GM18498 (cell line): ENCODE data around the gene LCNL1.

Experiments used
- ATAC-seq: cut with Tn5 transposase; IDR thresholded peaks from one replicate; pipeline ENCODE4 v1.9.1; 2021; ENCODE audit warnings: mild to moderate bottlenecking, moderate library complexity; ENCODE audit not compliant: unreplicated experiment

The LCNL1 gene

DNA sequence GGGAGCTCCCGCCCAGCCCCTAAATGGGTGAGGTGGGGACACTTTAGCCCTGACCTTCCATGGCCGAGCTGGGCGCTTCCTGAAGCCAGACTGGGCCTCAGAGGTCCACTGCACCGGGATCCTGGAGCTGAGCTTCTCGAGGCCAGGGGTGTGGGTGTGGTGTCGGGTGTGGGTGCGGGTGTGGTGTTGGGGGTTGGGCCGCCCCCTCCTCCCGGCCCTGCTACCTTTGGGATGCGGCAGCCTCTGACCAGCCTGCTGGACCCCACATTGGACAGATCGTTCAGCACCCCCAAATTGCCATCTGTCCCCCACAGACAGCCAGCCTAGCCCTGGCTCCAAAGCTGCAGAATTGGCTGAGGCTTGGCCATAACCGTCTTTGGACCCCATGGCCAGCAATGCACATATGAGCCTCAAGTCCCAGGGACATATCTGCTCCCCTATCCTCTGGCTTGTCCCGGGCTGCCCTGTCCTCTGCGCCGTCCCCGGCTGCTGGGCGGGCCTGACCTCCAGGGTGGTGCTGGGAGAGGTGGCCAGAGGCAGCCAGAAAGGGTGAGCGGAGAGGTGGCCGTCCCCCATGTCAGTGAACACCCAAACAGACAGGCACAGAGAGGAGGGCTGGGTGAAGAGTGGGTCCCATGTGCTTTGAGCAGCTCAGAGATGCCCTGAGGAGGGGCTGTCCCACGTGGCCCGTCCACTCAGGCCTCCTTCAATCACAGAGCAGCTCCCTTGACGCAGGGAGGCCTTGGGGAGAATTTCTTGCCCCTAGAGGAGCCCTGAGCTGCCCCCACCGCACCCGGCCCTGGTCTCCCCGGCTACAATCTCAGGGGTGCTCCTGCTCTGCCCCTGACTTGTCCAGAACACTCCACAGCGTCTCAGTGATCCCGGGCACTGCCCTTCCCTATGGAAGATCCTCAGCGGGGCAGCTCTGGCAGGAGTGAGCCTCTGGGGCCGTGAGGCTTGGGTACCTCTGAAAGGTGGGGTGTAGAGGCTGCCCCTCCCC lies 8.9 kb upstream of the LCNL1 start:
- ATAC-seq, result no peak

- ATAC-seq, result no peak
Observed at GRCh38 chr9:136974817-136975535, 7.8 kb upstream of the LCNL1 start.

- ATAC-seq, result no peak
Observed at GRCh38 chr9:136975644-136976043, 7.1 kb upstream of the LCNL1 start.

DNA sequence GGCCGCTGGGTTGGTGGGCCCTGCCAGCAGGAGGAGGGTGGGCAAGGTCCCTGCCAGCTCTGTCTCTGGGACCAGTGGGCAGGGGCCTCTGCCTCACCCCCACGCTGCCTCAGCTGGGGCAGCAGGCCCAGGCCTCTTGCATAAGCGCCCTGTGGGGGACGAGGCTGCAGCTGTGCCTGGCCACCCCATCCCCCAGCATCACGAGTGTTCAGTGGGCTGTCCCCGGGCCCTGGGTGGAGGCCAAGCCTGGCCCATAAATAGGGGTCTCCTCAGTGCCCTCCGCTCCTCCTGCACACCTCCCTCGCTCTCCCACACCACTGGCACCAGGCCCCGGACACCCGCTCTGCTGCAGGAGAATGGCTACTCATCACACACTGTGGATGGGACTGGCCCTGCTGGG lies 5.6 kb upstream of the LCNL1 start, which contains the start of gene PTGDS:
PTGDS (plus strand) TSS at position 282 of the 400 bp plus-strand sequence; CDS start at position 357, 75 bp downstream.
- ATAC-seq, result no peak

GRCh38 chr9:136977649-136978072 lies 5.1 kb upstream of the LCNL1 start:
- ATAC-seq, result no peak

GRCh38 chr9:136978073-136978864 lies 4.5 kb upstream of the LCNL1 start:
- no peak for ATAC-seq

DNA sequence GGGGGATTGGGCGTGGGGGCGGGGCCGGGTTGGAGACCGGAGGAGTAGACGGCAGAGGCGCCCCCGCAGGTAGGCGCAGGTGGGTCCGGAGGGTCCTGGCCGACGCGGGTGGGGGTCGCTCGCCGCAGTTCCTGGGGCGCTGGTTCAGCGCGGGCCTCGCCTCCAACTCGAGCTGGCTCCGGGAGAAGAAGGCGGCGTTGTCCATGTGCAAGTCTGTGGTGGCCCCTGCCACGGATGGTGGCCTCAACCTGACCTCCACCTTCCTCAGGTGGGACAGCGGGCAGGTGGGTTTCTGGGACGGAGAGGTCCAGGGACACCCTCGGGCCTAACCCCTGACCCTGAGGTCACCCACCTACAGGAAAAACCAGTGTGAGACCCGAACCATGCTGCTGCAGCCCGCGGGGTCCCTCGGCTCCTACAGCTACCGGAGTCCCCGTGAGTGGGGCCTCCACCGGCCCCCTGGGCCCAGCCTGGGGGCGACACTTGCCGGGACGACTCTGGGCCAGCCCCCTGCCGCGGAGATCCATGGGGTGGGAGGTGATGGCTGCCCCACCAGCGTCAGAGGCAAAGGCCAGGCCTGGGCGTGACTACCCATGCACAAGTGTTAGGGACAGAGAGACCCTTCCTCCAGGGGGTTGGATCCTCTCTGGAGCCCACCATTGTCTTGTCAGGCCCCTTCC lies 3.8 kb upstream of the LCNL1 start:
- no peak for ATAC-seq

DNA sequence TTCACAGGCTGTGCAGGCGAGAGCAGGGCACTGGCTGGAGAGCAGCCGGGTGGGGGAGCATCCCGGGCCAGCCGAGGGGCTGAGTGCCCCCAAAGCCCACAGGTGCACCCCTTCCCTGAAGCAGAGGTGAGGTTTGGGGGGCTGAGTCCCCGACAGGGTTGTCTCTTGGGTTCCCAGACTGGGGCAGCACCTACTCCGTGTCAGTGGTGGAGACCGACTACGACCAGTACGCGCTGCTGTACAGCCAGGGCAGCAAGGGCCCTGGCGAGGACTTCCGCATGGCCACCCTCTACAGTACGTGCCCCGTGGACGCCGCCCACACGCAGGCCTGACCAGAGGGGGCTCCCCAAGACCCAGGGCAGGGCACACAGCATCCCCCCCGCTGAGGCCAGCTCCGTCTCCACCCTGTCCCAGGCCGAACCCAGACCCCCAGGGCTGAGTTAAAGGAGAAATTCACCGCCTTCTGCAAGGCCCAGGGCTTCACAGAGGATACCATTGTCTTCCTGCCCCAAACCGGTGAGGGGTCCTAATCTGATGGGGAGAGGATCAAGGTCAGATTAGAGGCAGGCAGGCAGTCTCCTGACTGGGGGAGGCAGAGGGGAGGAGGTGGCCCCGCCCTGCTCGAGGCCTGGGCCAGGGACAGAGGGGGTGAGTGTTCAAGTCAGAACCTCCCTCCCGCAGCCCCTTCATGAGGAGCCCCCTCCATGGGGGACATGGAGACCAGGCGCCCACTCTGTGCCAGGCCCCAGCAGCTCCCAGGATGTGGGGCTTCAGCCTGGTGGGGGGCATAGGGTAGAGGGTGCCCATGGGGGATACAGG lies 2.8 kb upstream of the LCNL1 start:
- ATAC-seq, result no peak

DNA sequence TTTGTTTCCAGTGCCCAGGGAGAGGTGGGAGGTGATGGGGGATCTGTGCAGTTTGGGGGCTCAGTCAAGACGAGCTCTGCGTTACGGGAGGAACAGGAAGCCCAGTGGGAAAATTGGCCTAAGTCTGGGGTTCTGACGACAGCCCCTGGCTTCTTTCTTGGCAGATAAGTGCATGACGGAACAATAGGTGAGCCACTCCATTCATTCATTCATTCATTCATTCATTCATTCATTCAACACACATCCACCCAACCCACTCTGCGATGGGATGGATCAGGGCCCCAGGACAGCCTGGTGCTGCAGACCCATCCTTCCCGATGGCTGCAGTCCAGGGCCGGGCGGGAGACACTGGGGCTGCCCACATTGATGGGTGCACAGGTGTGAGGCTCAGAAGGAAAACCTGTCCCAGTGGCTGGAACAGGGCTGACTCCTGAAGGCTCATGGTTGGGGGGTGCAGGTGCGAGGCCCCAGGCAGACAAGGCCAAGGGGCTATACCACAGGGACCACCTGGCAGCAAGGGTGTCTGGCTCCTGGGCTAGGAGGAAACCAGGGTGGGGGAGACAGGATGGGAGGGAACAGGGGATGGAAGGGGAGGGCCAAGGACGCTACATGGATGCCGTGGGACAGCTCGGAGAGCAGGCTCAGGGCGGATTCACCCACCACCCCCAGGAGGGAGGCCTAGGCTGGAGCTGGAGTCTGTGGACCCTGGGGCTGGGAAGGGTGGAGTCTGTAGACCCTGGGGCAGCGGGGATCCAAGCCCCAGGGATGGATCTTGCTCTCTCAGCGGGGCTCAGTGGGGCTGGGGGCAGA lies 1.9 kb upstream of the LCNL1 start:
- ATAC-seq, result no peak

DNA sequence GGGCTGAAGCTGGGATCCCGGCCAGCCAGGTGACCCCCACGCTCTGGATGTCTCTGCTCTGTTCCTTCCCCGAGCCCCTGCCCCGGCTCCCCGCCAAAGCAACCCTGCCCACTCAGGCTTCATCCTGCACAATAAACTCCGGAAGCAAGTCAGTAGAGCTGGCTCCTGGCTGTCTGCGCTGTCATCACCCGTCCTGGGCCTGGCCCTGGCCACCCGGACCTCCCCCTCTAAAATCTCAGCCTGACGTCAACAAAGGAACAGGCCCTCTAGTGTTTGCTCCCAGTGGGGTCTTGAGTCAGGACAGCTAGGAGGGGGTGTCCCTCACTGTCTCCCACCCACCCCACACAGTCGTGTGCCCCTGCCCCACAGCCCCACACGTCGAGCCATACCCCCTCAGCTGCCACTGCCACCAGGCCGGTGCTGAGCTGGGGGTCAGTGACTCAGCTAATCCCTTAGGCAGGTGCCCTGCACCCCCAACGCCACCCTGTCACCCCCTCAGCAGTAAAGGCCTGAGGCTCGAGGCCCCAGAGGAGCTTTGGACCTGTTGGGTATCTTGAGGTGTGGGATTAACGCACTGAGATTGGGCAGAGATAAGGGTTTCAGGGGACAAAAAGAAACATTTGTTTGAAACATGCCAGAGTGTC lies 1.1 kb upstream of the LCNL1 start:
- ATAC-seq, result no peak

DNA sequence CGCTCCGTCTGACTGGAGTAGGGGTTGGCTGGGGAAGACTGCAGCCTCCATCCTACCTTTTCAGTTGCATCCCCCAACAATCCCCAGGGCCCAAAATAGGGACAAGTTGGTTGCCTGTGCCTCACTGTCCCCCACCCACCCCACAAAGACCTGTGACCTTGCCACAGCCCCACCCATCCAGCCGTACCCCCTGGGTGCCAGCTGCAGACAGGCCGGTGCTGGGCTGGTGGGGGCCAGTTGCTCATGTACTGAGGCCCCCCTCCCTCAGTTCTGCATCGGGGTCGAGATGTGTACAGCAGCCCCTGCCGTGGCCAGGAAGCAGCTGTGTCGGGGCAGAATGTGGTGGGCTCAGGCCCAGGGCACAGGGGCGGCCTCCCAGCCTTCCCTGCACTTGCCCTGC lies 374 bp downstream of the LCNL1 start:
- ATAC-seq, result no peak

DNA sequence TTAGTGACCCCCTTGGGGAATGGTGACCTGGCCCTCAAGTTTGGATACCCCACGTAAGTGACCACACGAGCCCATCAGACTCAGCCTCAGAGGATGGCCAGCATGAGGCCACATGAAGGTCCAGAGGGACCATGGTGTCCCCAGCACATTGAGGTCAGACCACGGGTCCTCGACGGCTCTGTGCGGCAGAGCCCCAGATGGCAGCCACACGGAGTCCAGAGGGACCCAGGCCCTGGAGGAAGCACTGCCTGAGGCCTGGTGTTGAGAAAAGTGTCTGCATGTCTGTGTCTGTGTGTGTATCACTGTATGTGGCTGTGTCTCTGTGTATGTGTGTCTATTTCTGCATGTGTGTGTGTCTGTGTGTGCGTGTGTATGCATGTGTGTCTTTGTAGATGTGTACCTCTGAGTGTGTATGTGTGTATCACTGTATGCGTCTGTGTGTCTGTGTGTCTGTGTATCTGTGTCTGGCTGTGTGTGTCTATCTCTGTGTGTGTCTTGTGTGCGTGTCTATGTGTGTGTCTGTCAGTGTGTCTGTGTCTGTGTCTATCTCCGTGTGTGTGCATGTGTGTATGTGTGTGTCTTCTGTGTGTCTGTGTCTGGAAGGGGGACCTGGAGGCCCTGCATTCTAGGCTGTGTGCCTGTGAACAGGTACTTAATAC lies 992 bp downstream of the LCNL1 start:
- no peak for ATAC-seq

DNA sequence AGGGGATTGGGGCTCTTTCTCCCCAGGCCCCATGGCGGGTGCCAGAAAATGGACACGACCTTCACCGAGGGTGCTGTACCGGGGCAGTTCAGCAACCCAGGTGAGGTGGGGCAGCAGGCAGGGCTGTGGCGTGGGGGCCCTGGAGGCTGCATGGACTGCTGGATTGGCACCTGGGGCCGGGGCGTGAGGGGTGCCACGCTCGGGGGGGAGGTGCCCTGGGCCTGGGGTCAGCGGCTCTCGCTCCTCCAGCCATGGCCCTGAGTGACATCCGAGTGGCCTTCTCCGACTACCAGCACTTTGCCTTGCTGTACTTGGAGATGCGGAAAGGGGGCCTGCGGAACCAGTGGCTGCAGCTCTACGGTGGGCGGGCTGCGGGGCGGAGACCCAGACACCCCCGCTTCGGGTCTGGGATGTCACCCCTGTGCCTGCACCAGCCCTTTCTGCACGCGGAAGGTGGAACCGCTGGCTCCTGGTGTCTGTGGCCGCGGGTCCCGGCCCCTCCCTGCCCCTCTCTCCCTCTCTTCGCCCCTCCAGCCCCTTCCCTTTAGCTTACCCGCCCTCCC lies 1.8 kb downstream of the LCNL1 start:
- ATAC-seq, result no peak

- no peak for ATAC-seq
Observed at GRCh38 chr9:136985027-136985602, 2.3 kb downstream of the LCNL1 start.

- no peak for ATAC-seq
Observed at GRCh38 chr9:136985853-136986252, 3.1 kb downstream of the LCNL1 start.

GRCh38 chr9:136988872-136989271 lies 6.1 kb downstream of the LCNL1 start:
- no peak for ATAC-seq

- no peak for ATAC-seq
Observed at GRCh38 chr9:136990242-136990911, 7.6 kb downstream of the LCNL1 start.
